K562 (cell line): ENCODE results near the gene DIP2B. TPM values are rescaled to one million over a fixed set of nuclear protein-coding genes. Genes with fewer than 3 reads are reported as not detected.
A peak's percentile ranks its signal among the peaks of the same experiment; 100 is the strongest.

Experiments
- ATAC-seq: fragments of 200-7000 bp; cut with Tn5 transposase; 3 replicates; pipeline ENCODE4 v1.9.1; 2020; ENCODE audit warnings: moderate library complexity
- BruUV-seq: library from RNA; stranded (reverse); fragments of 400-500 nt; replicated peaks from 2 replicates; lab custom pipeline; 2021; lab: Mats Ljungman, UMichigan
- CTCF ChIA-PET: fragments of 300-600 bp; formaldehyde crosslinking; extraction: SDS; loops from one replicate; lab custom pipeline; 2021; ENCODE audit warnings: low intra/inter-chr PET ratio; lab: Yijun Ruan, JAX
- POLR2A ChIA-PET: fragments of 300-600, 350-650 bp; sonication (Branson Sonifier 250); formaldehyde crosslinking; extraction: SDS; loops from one replicate; lab custom pipeline; 2021; ENCODE audit warnings: antibody characterized with exemption, inconsistent platforms; lab: Yijun Ruan, JAX
- DNase-seq, 4 experiments: peaks; one replicate each; pipeline versions ENCODE4 v3.0.0 to v3.0.0-alpha.2; 2011 to 2018; ENCODE audit warnings: low spot score in 3 of 4, mixed read lengths in 3 of 4; ENCODE audit errors: extremely low read depth in 1 of 4
- FAIRE-seq: peaks from 2 replicates; lab custom pipeline; 2011; peaks lifted over from hg19 to GRCh38; lab: Jason Lieb, UNC
- H2AFZ ChIP-seq: 2 replicates; pipeline ENCODE4 v1.6.0; 2011; ENCODE audit warnings: low read depth, low read length, control low read depth, inconsistent platforms
- H3K27ac ChIP-seq: fragments of 200-600 bp; 3 replicates; pipeline ENCODE4 v1.8.0; 2011; ENCODE audit warnings: low read depth, mild to moderate bottlenecking, control low read depth, inconsistent platforms, low read length, moderate library complexity, mixed read lengths; ENCODE audit errors: extremely low read depth
- H3K27me3 ChIP-seq, 2 experiments: fragments of 300-600 bp in 1 of 2; 2 replicates in 1 of 2; 3 replicates in 1 of 2; pipeline versions ENCODE4 v1.6.0 to v1.8.0; 2011; ENCODE audit warnings: inconsistent platforms in 2 of 2, low read length in 2 of 2, mild to moderate bottlenecking in 1 of 2, mixed read lengths in 1 of 2, moderate library complexity in 1 of 2; ENCODE audit not compliant: control insufficient read depth in 2 of 2, insufficient read depth in 2 of 2
- H3K36me3 ChIP-seq: fragments of 300-600 bp; 3 replicates; pipeline ENCODE4 v1.8.0; 2011; ENCODE audit warnings: mild to moderate bottlenecking, low read length, inconsistent platforms; ENCODE audit not compliant: control insufficient read depth, insufficient read depth
- H3K4me1 ChIP-seq, 2 experiments: fragments of 200-600 bp in 1 of 2; replicated peaks in 1 of 2; 2 replicates in 1 of 2; 3 replicates in 1 of 2; pipeline versions ENCODE4 v1.5.1 to v1.8.0; 2011; ENCODE audit warnings: inconsistent platforms in 2 of 2, low read length in 2 of 2, mild to moderate bottlenecking in 1 of 2, mixed read lengths in 1 of 2, moderate library complexity in 1 of 2; ENCODE audit not compliant: control insufficient read depth in 2 of 2, insufficient read depth in 2 of 2
- H3K4me2 ChIP-seq: 2 replicates; pipeline ENCODE4 v1.6.1; 2011; ENCODE audit warnings: low read length, control low read depth, inconsistent platforms, mixed read lengths; ENCODE audit not compliant: insufficient read depth
- H3K4me3 ChIP-seq: fragments of 200-600 bp; sonication (generic), shearing (Covaris generic); 2 replicates; pipeline ENCODE4 v1.5.1; 2016; ENCODE audit warnings: control low read depth, inconsistent platforms
- H3K79me2 ChIP-seq: fragments of 200-600 bp; 3 replicates; pipeline ENCODE4 v1.8.0; 2011; ENCODE audit warnings: low read length, inconsistent platforms; ENCODE audit not compliant: control insufficient read depth, insufficient read depth
- H3K9ac ChIP-seq, 2 experiments: 2 replicates each; pipeline versions ENCODE4 v1.6.0 to v1.6.1; 2011; ENCODE audit warnings: low read depth in 2 of 2, low read length in 2 of 2, control low read depth in 1 of 2, inconsistent platforms in 1 of 2, mild to moderate bottlenecking in 1 of 2, mixed read lengths in 1 of 2; ENCODE audit not compliant: insufficient read depth in 1 of 2
- H3K9me1 ChIP-seq: one replicate; pipeline ENCODE4 v1.6.0; 2011; ENCODE audit warnings: inconsistent platforms, mild to moderate bottlenecking, low read length, moderate library complexity; ENCODE audit not compliant: control insufficient read depth, insufficient read depth
- H3K9me3 ChIP-seq: replicated peaks from 2 replicates; pipeline ENCODE4 v1.5.1; 2011; ENCODE audit warnings: low read depth, low read length, inconsistent platforms; ENCODE audit not compliant: control insufficient read depth, insufficient read depth
- H4K20me1 ChIP-seq: replicated peaks from 2 replicates; pipeline ENCODE4 v1.6.1; 2011; ENCODE audit warnings: low read length, inconsistent platforms, mixed read lengths; ENCODE audit not compliant: control insufficient read depth, insufficient read depth
- CEBPB ChIP-seq: fragments of 450-650 bp; IDR thresholded peaks from 2 replicates; pipeline ENCODE4 v1.6.1; 2016; ENCODE audit warnings: missing genetic modification characterization, missing compliant biosample characterization
- CEBPG ChIP-seq, 3 experiments: fragments of 200-800 bp in 1 of 3; sonication (Bioruptor generic) in 1 of 3; sonication (generic) in 1 of 3; formaldehyde crosslinking in 1 of 3; IDR thresholded peaks in 2 of 3; conservative IDR thresholded peaks in 1 of 3; 2 replicates each; pipeline versions ENCODE4 v1.6.1 to v1.8.0; 2016 to 2022; ENCODE audit warnings: missing compliant biosample characterization in 2 of 3, missing genetic modification characterization in 2 of 3, mild to moderate bottlenecking in 1 of 3, missing genetic modification reagents in 1 of 3
- FOSL1 ChIP-seq: fragments of 200-800 bp; sonication (Bioruptor generic); conservative IDR thresholded peaks from 2 replicates; pipeline ENCODE4 v1.6.1; 2016; ENCODE audit warnings: missing genetic modification characterization, missing compliant biosample characterization
- HNRNPLL ChIP-seq: fragments of 200-400 bp; formaldehyde crosslinking; IDR thresholded peaks from 2 replicates; pipeline ENCODE4 v1.6.1; 2017; ENCODE audit warnings: low read length, low read depth, mild to moderate bottlenecking; ENCODE audit not compliant: poor library complexity, severe bottlenecking
- MIER1 ChIP-seq: fragments of 450-650 bp; IDR thresholded peaks from 2 replicates; pipeline ENCODE4 v1.6.1; 2016; ENCODE audit warnings: antibody characterized with exemption, mild to moderate bottlenecking, low read depth
- MTA2 ChIP-seq: fragments of 450-650 bp; IDR thresholded peaks from 2 replicates; pipeline ENCODE4 v1.6.1; 2016; ENCODE audit warnings: low read depth
- ZNF586 ChIP-seq: fragments of 450-650 bp; formaldehyde crosslinking; conservative IDR thresholded peaks from 2 replicates; pipeline ENCODE4 v1.4.0; 2020; ENCODE audit warnings: mild to moderate bottlenecking, moderate library complexity
- WGBS: fragments of 100-300 bp; shearing (Covaris generic); methylation state at CpG from one replicate; pipeline ENCODE4 v1.1.6; 2016; ENCODE audit warnings: low coverage, mixed read lengths; ENCODE audit not compliant: insufficient coverage; ENCODE audit errors: missing lambda C conversion rate; 5-methylcytosine and 5-hydroxymethylcytosine counted together
- in situ Hi-C: fragments of 300-500 bp; cut with MboI; formaldehyde crosslinking; loops from 4 replicates; pipeline ENCODE4 v1.15.0; 2018; ENCODE audit warnings: inconsistent platforms, mixed read lengths
- intact Hi-C: fragments of 100-400 bp; cut with micrococcal nuclease; formaldehyde crosslinking; loops from 2 replicates; pipeline ENCODE4 v1.14.2; 2022
- polyA plus RNA-seq, 8 experiments: library from polyadenylated mRNA; depleted of rRNA in 4 of 8; stranded (reverse) in 5 of 8; unstranded in 3 of 8; fragments of >200 nt; fragmentation: Nextera tagmentation in 2 of 8; fragmentation: Illumina TruSeq in 1 of 8; extraction: Ambion mirVana in 2 of 8; extraction: Trizol in 1 of 8; gene quantifications; 2 replicates each; pipeline versions ENCODE4 v1.2.1 to v1.2.3, GENCODE V29; 2011 to 2014; ENCODE audit warnings: inconsistent platforms in 1 of 8, missing spikeins in 1 of 8
- total RNA-seq, 7 experiments: library from RNA; depleted of rRNA in 6 of 7; stranded (reverse); fragments of >200 nt in 6 of 7; fragmentation: Illumina TruSeq in 2 of 7; extraction: Trizol in 2 of 7; gene quantifications; 2 replicates each; pipeline versions ENCODE4 v1.2.1 to v1.2.3, GENCODE V29; 2011 to 2021; ENCODE audit warnings: low replicate concordance in 1 of 7
- TF ChIP-seq, protein P1 (sequence below), 2 experiments: fragments of 450-650 bp in 1 of 2; sonication (generic) in 1 of 2; formaldehyde crosslinking in 1 of 2; IDR thresholded peaks in 1 of 2; conservative IDR thresholded peaks in 1 of 2; 2 replicates each; pipeline versions ENCODE4 v1.6.1 to v1.8.1; 2016 to 2023; ENCODE audit warnings: mild to moderate bottlenecking in 2 of 2, moderate library complexity in 2 of 2, inconsistent platforms in 1 of 2, missing genetic modification reagents in 1 of 2

DIP2B gene
- total and polyA plus RNA-seq, 9 of the 15 experiments (the other 6 are each of a cell fraction or from before 2014, with no cell fraction given), result 4.6 to 26.1 (median 18.8) TPM

DNA sequence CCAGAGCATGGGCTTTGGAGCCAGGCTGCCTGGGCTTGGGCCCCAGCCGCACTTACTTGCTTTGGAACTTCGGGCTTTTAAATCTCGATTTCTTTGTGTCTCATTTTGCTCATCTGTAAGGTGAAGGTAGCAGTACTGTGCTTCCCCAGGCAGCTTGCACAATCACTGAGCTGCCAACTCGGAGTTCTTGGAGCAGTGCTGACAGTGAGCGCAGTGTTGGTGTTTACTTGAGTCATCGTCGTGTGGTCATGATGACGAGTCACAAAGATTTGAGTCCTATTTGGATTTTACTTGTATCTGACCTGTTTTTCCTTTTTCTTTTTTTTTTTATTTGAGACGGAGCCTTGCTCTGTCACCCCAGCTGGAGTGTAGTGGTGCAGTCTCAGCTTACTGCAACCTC is 227.8 kb downstream of the DIP2B start:
- Histone ChIP-seq H3K36me3 (peaks cover 76% of the 10 kb centered on the region), H3K27me3 (no peaks in the 10 kb centered on the region)
- peak in 1 of 4 experiments; percentile 13 for DNase-seq
- TF ChIP-seq, protein P1, sequence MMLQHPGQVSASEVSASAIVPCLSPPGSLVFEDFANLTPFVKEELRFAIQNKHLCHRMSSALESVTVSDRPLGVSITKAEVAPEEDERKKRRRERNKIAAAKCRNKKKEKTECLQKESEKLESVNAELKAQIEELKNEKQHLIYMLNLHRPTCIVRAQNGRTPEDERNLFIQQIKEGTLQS (IDR thresholded peaks at IDR 0.05), result peak; percentile 26; the same call in 1 of the 2 replicates
- TF ChIP-seq, protein P1 (CRISPR knock-in tag; conservative IDR thresholded peaks at IDR 0.05), result no peak
- TF ChIP-seq ZNF586 (CRISPR knock-in tag) (no peak), MTA2 (no peak), CEBPG (CRISPR knock-in tag; IDR thresholded peaks at IDR 0.05) (no peak), CEBPG (tag; conservative IDR thresholded peaks at IDR 0.05 in 1 of 2, IDR thresholded peaks at IDR 0.05 in 1 of 2) (0 out of 4 replicates have a peak, but pooled peaks of 1 of the 2 experiments have one; percentile 26), HNRNPLL (no peak), MIER1 (no peak), FOSL1 (tag) (peak; percentile 68; the same call in 1 of the 2 replicates), CEBPB (tag) (0 out of 2 replicates have a peak, but pooled peaks have one; percentile 32)
- TF ChIP-seq, all 486 proteins: peak for 4
- H4K20me1 ChIP-seq, result peaks cover 3% of the 10 kb centered on the region; the same call in 1 of the 2 replicates
- H3K4me2 ChIP-seq, result no peak overlapping the region
- no peak overlapping the region for H3K4me3 ChIP-seq
- in situ Hi-C loops, result no loop called here
- no peaks in the 10 kb centered on the region for H3K79me2 ChIP-seq
- no peak overlapping the region for H3K9ac ChIP-seq
- H3K27ac ChIP-seq, result no peak overlapping the region
- ChIA-PET POLR2A (interaction anchor here (0.6 to 1.5 kb wide), 5 partner anchors 11 to 410 kb away, joined by 3 to 6 read pairs (median 3); no protein-coding TSS in a partner anchor), CTCF (no interaction called here)
- ATAC-seq (no peak), FAIRE-seq (no peak)
- WGBS, result 76% methylated on average over 9 of the region's 9 CpGs
- intact Hi-C loops, result no loop called here
- peaks cover 0 to 3% of the 10 kb centered on the region in 2 experiments; a peak in 1 of 5 replicates for H3K4me1 ChIP-seq
- H2AFZ ChIP-seq, result no peak overlapping the region
- H3K9me1 ChIP-seq, result no peaks in the 10 kb centered on the region
- no peaks in the 10 kb centered on the region for H3K9me3 ChIP-seq
- BruUV-seq, result no TSS peak
